Ishikawa (cell line): ENCODE data around the gene TMEM263.

Experiments used
- CEBPB ChIP-seq: IDR thresholded peaks from 2 replicates; pipeline ENCODE4 v1.6.1; 2012
- CREB1 ChIP-seq: IDR thresholded peaks from 2 replicates; pipeline ENCODE4 v1.6.1; 2012; ENCODE audit warnings: low read depth
- EGR1 ChIP-seq: IDR thresholded peaks from 2 replicates; pipeline ENCODE4 v1.6.1; 2012
- EP300 ChIP-seq: IDR thresholded peaks from 2 replicates; pipeline ENCODE4 v1.6.1; 2012; ENCODE audit warnings: borderline replicate concordance
- FOXM1 ChIP-seq: IDR thresholded peaks from 2 replicates; pipeline ENCODE4 v1.6.1; 2012; ENCODE audit warnings: low read depth, borderline replicate concordance
- NFIC ChIP-seq: IDR thresholded peaks from 2 replicates; pipeline ENCODE4 v1.6.1; 2012
- RAD21 ChIP-seq: IDR thresholded peaks from 2 replicates; pipeline ENCODE4 v1.6.1; 2012; ENCODE audit warnings: low read depth
- TAF1 ChIP-seq: IDR thresholded peaks from 2 replicates; pipeline ENCODE4 v1.6.1; 2012; ENCODE audit warnings: low read depth, mild to moderate bottlenecking
- TCF12 ChIP-seq: IDR thresholded peaks from 2 replicates; pipeline ENCODE4 v1.6.1; 2012; ENCODE audit warnings: low read depth
- TEAD4 ChIP-seq: IDR thresholded peaks from 2 replicates; pipeline ENCODE4 v1.6.1; 2012
- YY1 ChIP-seq: IDR thresholded peaks from 2 replicates; pipeline ENCODE4 v1.6.1; 2012; ENCODE audit warnings: low read depth
- ZBTB7A ChIP-seq: IDR thresholded peaks from 2 replicates; pipeline ENCODE4 v1.6.1; 2012; ENCODE audit warnings: low read depth
- TF ChIP-seq, protein P1 (sequence below): IDR thresholded peaks from 2 replicates; pipeline ENCODE4 v1.6.1; 2012
- TF ChIP-seq, protein P2 (sequence below): IDR thresholded peaks from 2 replicates; pipeline ENCODE4 v1.6.1; 2012
- TF ChIP-seq, protein P3 (sequence below): IDR thresholded peaks from 2 replicates; pipeline ENCODE4 v1.6.1; 2012; ENCODE audit warnings: low read depth, mild to moderate bottlenecking

The TMEM263 gene

DNA sequence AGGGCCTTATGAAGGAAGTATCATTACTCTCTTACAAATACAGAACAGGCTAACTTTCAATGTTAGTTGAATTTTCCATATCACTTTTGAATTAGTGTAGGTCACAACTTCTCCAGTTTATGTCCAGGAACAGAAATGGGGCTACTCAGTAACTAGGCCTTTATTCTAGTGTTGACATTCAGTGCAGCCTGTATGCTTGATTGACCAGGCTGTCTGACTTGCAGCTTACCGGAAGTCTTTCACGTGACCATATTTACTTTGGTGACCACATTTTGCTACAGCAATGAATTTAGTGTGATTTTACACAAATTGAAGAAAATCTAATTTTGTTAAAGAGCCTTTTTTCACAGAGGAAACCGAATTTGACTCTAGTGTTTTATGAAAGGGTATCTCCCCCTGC, 18.8 kb downstream of the TMEM263 start:
- no peak for TF ChIP-seq CEBPB
- TF ChIP-seq RAD21: no peak
- TF ChIP-seq CREB1: no peak
- TF ChIP-seq EP300: no peak
- no peak for TF ChIP-seq ZBTB7A
- TF ChIP-seq YY1: no peak
- no peak for TF ChIP-seq EGR1
- no peak for TF ChIP-seq TCF12

DNA sequence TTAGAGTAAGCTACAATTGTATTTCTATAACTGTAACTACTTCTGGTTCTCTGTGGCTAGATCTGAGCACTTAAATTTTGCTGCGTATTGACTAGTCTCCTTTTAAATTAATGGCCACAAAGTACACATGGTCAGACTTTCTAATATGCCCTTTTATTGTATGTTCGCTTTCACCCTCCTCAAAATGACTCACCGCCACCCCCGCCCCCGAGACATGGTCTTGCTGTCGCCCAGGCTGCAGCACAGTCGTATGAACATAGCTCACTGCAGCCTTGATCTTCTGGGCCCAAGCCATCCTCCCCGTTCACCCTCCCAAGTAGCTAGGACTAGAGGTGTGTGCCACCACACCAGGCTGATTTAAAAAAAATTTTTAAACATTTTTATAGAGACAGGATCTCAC, 19.4 kb downstream of the TMEM263 start:
- TF ChIP-seq CREB1: no peak
- no peak for TF ChIP-seq TEAD4
- TF ChIP-seq FOXM1: no peak
- TF ChIP-seq EP300: no peak
- TF ChIP-seq ZBTB7A: no peak
- TF ChIP-seq TAF1: no peak
- TF ChIP-seq, protein P1, sequence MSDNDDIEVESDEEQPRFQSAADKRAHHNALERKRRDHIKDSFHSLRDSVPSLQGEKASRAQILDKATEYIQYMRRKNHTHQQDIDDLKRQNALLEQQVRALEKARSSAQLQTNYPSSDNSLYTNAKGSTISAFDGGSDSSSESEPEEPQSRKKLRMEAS: no peak
- no peak for TF ChIP-seq EGR1
- TF ChIP-seq RAD21: no peak
- TF ChIP-seq CEBPB: no peak

DNA sequence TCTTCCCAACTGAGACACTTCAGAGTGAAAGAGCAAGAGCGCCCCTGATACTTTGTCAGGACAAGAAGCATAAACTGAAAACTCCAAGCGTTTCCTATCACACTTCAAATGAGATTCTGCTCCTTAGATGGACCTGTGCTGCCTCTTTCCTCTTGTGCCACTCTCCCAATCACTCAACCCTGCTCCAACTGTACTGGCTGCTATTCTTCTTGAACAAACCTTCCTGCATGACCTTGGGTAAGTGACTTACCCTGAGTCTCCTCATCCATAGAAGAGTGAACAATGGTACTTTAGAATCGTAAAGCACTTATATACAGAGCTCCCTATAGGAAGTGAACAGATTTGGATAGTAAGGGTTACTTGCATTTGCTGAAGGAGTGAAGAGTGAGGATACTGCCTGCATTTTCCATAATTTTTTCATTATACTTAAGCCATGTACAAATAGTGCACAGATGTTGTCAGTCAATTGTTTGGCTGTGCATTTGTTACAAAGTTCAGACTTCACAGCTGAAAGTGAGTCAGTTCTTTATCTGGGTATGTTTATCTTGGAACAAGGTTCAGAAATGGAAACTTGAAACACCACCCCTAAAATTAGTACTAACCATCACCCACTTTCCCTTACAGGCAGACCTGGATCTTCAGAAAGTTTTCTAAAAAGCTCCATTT, 20.4 kb downstream of the TMEM263 start:
- no peak for TF ChIP-seq CREB1
- no peak for TF ChIP-seq CEBPB

DNA sequence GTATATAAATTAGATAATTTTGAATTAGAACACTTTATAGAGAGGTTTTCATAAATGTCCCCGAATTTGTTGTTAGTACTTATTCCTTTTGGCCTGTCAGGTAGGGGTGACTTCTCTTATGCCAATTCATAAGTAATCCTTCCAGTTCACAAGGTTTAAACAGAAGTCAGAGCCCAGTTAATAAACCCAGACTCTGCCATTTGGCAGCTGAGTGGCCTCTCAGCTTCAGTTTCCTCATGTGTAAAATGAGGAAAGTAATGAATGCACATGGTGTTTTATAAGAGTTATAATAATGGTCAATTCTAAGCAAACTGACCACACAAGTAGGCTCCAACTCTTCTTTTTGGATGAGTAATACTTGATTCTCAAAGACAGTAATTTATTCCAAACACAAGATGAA, 21.0 kb downstream of the TMEM263 start:
- TF ChIP-seq RAD21: no peak
- no peak for TF ChIP-seq FOXM1
- no peak for TF ChIP-seq TAF1
- TF ChIP-seq YY1: no peak
- TF ChIP-seq, protein P2, sequence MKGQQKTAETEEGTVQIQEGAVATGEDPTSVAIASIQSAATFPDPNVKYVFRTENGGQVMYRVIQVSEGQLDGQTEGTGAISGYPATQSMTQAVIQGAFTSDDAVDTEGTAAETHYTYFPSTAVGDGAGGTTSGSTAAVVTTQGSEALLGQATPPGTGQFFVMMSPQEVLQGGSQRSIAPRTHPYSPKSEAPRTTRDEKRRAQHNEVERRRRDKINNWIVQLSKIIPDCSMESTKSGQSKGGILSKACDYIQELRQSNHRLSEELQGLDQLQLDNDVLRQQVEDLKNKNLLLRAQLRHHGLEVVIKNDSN: no peak
- TF ChIP-seq EGR1: no peak
- TF ChIP-seq CREB1: no peak
- no peak for TF ChIP-seq ZBTB7A
- TF ChIP-seq EP300: no peak
- TF ChIP-seq, protein P3, sequence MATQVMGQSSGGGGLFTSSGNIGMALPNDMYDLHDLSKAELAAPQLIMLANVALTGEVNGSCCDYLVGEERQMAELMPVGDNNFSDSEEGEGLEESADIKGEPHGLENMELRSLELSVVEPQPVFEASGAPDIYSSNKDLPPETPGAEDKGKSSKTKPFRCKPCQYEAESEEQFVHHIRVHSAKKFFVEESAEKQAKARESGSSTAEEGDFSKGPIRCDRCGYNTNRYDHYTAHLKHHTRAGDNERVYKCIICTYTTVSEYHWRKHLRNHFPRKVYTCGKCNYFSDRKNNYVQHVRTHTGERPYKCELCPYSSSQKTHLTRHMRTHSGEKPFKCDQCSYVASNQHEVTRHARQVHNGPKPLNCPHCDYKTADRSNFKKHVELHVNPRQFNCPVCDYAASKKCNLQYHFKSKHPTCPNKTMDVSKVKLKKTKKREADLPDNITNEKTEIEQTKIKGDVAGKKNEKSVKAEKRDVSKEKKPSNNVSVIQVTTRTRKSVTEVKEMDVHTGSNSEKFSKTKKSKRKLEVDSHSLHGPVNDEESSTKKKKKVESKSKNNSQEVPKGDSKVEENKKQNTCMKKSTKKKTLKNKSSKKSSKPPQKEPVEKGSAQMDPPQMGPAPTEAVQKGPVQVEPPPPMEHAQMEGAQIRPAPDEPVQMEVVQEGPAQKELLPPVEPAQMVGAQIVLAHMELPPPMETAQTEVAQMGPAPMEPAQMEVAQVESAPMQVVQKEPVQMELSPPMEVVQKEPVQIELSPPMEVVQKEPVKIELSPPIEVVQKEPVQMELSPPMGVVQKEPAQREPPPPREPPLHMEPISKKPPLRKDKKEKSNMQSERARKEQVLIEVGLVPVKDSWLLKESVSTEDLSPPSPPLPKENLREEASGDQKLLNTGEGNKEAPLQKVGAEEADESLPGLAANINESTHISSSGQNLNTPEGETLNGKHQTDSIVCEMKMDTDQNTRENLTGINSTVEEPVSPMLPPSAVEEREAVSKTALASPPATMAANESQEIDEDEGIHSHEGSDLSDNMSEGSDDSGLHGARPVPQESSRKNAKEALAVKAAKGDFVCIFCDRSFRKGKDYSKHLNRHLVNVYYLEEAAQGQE: no peak
- TF ChIP-seq, protein P1: no peak

DNA sequence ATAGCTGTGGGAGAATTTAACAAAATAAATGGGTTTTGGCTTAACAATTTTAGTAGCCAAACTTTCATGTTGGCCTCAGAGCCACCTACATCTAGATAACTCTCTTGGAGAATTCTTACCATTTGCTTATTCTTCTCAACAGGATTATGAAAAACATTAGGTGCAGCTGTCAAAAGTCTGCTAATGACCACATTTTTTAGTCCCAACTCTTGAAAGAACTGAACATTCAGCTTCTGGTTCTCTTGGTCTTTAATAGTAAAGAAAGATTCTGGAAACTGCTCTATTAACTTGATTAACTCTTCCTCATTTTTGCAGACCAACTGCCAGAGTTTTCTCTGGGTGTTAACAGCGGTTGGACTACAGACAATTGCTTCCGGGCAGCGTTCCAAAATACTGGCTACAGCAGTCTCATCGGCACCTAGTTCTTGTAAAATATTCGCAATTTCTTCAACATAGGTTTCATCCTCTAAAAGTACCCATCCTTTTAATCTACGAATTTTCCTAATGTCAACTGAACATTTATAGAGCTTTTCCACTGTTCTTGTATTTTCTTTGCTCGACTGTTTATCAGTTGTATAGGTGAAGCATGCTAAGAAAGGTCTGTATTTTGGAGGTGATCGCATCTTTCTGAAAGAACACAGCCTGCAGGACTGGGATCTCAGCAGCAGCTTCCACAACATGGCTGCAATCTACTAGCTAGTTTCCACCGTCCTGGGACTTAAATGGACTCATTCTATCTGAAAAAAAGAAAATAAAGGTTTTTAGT, 22.5 kb downstream of the TMEM263 start:
- no peak for TF ChIP-seq FOXM1
- TF ChIP-seq NFIC: peak; percentile 47; the same call in 1 of the 2 replicates

DNA sequence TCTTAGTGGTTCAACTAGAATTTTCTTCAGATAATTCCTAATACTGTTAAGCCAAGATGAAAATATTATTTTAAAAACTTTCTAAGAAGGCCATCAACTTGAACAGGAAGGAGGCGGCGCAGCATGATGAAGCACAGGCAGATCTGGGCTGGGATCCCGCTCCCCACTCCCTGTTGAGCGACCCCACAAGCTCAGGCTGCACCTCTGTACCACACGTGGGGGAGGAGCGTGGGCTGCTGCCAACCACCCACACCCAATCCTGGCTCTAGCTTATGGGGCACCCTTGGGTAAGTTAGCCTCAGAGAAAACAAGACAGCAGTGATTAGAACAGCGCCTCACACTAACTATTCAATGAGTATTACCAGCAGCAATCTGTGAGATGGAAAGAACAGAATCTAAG, 25.2 kb downstream of the TMEM263 start:
- TF ChIP-seq CREB1: no peak
- TF ChIP-seq NFIC: no peak
- no peak for TF ChIP-seq CEBPB
- no peak for TF ChIP-seq TEAD4
- TF ChIP-seq FOXM1: no peak
- TF ChIP-seq TAF1: no peak
- TF ChIP-seq, protein P1: no peak
- TF ChIP-seq, protein P2: no peak
- no peak for TF ChIP-seq TCF12
- TF ChIP-seq EP300: no peak
- no peak for TF ChIP-seq ZBTB7A

DNA sequence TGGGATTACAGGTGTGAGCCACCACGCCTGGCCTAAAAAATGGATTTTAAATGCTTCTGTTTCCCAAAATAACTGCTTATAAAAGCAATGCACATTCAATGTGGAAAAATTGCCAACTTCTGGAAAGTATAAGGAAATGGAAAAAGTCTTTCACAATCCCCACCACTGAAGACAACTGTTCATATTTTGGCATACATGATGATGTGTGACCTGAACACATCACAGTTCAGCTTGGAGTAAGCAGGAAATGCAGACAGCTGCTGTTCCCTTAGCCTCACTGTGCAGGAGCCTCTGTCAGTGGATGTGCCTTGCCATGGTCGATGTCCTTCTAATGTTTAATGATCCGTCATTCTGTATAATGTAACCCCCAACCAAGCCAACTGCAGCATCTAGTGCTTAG, 26.1 kb downstream of the TMEM263 start:
- TF ChIP-seq YY1 (no peak), TAF1 (no peak), FOXM1 (no peak), TEAD4 (no peak), RAD21 (no peak), EP300 (no peak), EGR1 (no peak), ZBTB7A (no peak), CREB1 (no peak), CEBPB (no peak), TCF12 (no peak), NFIC (no peak)
- TF ChIP-seq, protein P2: no peak
